Stimulated activated CD4-positive, alpha-beta T cell treated with anti-CD3 and anti-CD28 coated beads, Interleukin-15, amount 100 ng/mL, for 1 hour (primary cell): ENCODE data around the gene HEXA.

Source experiments
- DNase-seq, 2 donors: peaks; one replicate each; pipeline ENCODE4 v3.0.0-alpha.2; 2020; ENCODE audit warnings: low read depth in 1 of 2, low spot score in 1 of 2

HEXA gene

DNA sequence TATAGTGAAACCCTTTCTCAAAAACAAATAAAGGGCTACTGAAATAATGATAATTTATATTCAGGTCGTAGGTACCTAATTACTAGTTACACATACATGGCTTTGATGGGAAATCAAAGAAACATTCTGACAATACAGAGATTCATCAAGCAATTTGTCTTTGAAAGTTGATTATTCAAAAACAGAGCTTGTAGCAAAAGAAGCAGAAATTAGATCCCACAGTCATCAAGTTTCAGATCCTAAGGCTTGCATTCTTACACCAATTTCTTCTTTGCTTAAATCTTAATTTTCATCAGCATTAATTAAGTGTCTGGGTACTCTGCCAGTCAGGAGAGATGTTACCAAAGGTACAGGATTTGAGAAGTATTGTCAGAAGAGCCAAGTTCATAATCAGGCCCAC lies 1.5 kb upstream of the HEXA start:
- no peak for DNase-seq

DNA sequence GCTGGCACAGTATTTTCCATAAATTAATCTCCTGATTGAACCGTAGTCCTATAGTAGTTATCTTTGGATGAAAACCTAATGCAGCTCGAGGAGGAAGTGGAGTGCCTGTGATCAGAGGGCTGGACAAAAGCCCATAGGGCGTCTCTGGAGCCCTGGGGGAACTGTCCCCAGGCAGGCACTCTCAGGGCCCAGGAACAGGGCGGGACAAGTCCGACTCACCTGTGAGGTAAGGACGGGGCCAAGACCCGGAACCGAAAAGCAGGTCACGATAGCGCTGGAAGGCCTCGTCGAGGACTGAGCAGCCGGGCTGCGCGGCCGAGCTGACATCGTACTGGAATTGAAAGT lies 341 bp downstream of the HEXA start:
- no peak for DNase-seq

GRCh38 chr15:72372361-72372760 lies 3.5 kb downstream of the HEXA start:
- DNase-seq = no peak

DNA sequence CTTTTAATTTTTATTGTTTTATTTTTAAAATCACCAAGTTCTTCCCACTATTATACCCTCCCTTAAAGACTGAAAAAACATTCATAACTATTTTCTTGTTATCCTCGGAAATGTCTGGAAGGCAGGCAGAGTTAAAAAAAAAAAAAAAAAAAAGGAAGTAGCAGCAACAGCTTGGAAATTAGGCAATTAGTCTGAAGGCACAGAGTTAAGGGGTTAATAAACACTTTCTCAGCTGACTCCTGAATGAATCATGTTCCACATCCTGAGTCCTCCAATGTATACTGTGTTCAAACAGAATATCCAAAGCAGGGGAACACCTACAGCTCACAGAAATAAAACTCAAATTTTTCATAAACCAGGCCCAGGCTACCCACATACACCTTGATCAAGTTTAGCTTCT lies 5.8 kb downstream of the HEXA start:
- DNase-seq = no peak

DNA sequence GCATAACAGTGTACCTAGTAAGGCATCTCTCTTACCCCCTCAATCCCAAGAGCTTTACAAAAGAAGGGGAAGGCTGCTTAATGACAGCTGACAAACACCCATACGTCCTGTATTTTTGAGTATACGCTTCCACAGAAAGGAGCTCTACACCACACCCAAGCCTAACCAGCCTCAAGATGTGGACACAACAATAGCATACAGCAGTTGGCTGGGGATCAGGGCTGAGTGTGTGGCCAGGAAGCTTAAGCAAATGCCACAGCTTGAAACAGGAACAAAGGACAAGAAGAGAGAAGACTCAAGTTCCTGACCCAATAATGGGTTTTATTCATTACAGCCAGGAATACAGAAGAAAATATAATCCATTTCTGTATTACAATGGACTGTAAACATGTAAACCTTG lies 6.9 kb downstream of the HEXA start:
- DNase-seq = no peak

GRCh38 chr15:72368325-72368724 lies 7.5 kb downstream of the HEXA start:
- DNase-seq = no peak

- no peak for DNase-seq
These were observed 10.0 kb downstream of the HEXA start for GRCh38 chr15:72365844-72366243.

GRCh38 chr15:72361176-72361575 lies 14.6 kb downstream of the HEXA start:
- no peak for DNase-seq

GRCh38 chr15:72358650-72359171 lies 17.1 kb downstream of the HEXA start:
- DNase-seq = no peak

- DNase-seq = no peak
These were observed 17.7 kb downstream of the HEXA start for GRCh38 chr15:72358121-72358520.

- DNase-seq = no peak
These were observed 21.3 kb downstream of the HEXA start for GRCh38 chr15:72354496-72354895.

GRCh38 chr15:72353266-72353665 lies 22.5 kb downstream of the HEXA start:
- DNase-seq = no peak

DNA sequence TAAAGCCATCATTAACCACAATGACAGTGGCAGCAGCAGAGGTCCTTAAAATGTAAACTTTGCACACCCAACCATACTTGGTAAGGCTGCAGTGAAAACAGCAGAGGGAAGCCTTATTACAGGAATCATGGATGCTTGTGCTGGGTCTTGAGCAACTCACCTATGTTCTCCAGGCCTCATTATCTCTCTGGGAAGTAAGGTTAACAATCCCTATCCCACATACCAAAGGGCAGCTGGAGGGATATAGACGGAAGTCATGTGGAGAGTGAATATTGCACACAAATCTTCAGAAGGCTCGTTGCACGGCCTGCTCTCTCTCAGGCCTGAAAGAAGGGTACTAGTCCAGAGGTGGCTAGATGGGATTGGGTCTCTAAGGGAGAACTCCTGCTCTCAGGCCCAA lies 30.0 kb downstream of the HEXA start:
- no peak for DNase-seq

- no peak for DNase-seq
These were observed 30.5 kb downstream of the HEXA start for GRCh38 chr15:72345280-72345679.

GRCh38 chr15:72344602-72345001 lies 31.2 kb downstream of the HEXA start:
- DNase-seq = no peak

DNA sequence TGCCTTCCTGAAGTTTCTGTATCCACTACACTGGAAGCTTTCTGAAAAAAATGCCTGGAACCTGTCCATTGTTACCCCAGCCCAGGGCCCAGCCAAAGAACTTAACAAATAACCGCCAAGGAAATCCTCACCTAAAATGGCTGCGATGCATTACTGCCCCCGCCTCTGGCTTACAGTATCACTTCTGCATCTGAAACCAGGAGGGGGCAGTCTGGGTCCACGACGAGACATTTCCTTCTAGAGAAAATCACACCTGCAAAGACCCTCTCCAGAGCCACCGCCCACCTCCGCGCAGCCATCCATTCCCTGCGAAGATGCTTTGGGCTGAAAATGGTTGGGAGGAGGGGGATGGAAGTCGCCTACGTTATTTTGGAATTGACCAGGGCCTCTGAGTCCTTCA lies 33.4 kb downstream of the HEXA start:
- DNase-seq = no peak

GRCh38 chr15:72341361-72341760 lies 34.5 kb downstream of the HEXA start:
- no peak for DNase-seq

- no peak for DNase-seq
These were observed 35.4 kb downstream of the HEXA start for GRCh38 chr15:72340366-72340765.

- no peak for DNase-seq
These were observed 36.0 kb downstream of the HEXA start for GRCh38 chr15:72339777-72340177.

DNA sequence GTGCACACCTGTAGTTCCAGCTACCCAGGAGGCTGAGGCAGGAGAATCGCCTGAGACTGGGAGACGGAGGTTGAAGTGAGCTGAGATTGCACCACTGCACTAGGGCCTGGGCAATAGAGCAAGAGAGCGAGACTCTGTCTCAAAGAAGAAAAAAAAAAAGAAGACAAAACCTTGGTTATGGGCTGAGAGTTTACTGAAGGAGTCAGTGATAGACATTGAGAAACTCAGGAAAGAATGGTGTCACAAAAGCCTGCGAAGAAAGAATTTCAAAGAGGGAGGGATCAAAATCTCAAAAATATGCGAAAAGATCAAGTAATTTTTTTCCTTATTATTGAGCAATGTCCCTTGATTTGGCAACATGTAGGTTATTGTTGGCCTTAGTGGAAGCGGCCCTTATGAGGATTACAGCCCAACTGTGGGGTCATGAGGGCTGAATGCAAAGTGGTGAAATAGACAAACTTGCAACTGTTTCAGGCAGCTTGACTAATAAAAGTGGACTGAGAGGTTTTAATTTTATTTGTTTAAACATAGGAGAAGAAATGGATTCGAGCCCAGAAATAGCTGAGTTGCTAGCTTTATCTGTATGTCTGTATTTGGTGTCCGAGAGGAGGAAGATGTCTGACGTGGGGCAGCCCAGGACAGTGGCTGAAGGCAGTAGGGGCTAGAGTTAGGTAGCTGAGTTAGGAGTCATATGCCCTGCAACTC lies 37.0 kb downstream of the HEXA start:
- DNase-seq = no peak

DNA sequence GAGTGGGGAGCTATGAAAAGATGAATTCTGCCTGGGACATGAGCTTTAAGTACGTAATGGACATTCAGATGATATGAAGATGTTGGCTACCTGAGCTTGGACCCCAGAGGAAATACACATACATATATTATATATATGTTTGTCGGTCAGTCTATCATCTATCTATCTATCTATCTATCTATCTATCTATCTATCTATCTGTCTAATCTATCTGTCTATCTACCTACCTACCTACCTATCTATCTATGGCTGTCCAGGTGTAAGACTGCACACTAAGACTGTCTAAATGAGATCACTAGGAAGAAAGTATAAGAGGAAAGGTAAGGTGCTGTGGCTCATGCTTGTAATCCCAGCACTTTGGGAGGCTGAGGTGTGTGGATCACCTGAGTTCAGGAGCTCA lies 37.7 kb downstream of the HEXA start:
- no peak for DNase-seq

- DNase-seq = no peak
These were observed 41.0 kb downstream of the HEXA start for GRCh38 chr15:72334842-72335241.

DNA sequence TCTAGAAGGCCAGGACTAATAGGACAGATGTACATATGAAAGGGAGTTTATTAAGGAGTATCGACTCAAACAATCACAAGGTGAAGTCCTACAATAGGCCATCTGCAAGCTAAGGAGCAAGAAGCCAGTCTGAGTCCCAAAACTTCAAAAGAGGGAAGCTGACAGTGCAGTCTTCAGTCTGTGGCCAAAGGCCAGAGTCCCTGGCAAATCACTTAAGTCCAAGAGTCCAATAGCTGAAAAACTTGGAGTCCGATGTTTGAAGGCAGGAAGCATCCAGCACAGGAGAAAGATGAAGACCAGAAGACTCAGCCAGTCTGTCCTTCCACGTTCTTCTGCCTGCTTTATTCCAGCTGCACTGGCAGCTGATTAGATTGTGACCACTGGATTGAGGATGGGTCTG lies 44.8 kb downstream of the HEXA start:
- no peak for DNase-seq

DNA sequence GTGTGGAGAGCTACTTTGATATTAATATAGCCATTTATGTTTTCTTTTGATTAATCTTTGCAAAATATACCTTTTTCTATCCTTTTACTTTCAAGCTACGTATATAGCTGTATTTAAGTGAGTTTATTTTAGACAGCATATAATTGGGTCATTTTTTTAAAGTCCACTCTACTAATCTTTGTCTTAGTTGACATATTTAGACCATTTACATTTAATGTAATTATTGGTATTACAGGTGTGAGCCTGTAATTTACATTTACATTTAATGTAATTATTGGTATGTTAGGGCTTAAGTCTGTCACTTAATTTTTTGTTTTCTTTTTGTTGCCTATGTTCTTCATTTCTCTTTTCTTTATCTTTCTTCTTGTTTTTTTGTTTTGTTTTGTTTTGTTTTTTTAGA lies 52.1 kb downstream of the HEXA start:
- DNase-seq = no peak
